OCI-LY1 (cell line): Measurements from ENCODE around the gene TTC23.

Experiments used
- H2AFZ ChIP-seq: fragments of 200-600 bp; sonication (generic), shearing (Covaris generic); 2 replicates; pipeline ENCODE4 v1.6.0; 2014; ENCODE audit warnings: antibody characterized with exemption, mild to moderate bottlenecking, low read length
- H3F3A ChIP-seq: fragments of 200-600 bp; sonication (generic), shearing (Covaris generic); 2 replicates; pipeline ENCODE4 v1.6.0; 2014; ENCODE audit warnings: mild to moderate bottlenecking, antibody characterized with exemption, low read length, moderate library complexity; ENCODE audit not compliant: insufficient read depth
- H3K27ac ChIP-seq: fragments of 200-600 bp; sonication (generic); 2 replicates; pipeline ENCODE4 v1.5.1; 2014; ENCODE audit warnings: low read length, mixed run types, mild to moderate bottlenecking, low read depth; ENCODE audit not compliant: poor library complexity, severe bottlenecking
- H3K27me3 ChIP-seq: fragments of 200-600 bp; sonication (generic); 2 replicates; pipeline ENCODE4 v1.6.0; 2014; ENCODE audit warnings: antibody characterized with exemption, mild to moderate bottlenecking, low read length, moderate library complexity; ENCODE audit not compliant: insufficient read depth
- H3K36me3 ChIP-seq: fragments of 200-600 bp; sonication (generic); 2 replicates; pipeline ENCODE4 v1.6.1; 2014; ENCODE audit warnings: mild to moderate bottlenecking, antibody characterized with exemption, low read length, moderate library complexity, mixed read lengths; ENCODE audit not compliant: insufficient read depth
- H3K4me1 ChIP-seq: fragments of 200-600 bp; sonication (generic); 2 replicates; pipeline ENCODE4 v1.5.1; 2014; ENCODE audit warnings: mild to moderate bottlenecking, low read length, moderate library complexity; ENCODE audit not compliant: insufficient read depth, severe bottlenecking
- H3K4me2 ChIP-seq: fragments of 200-600 bp; sonication (generic), shearing (Covaris generic); 2 replicates; pipeline ENCODE4 v1.6.1; 2014; ENCODE audit warnings: low read length
- H3K4me3 ChIP-seq: fragments of 200-600 bp; sonication (generic); 2 replicates; pipeline ENCODE4 v1.5.1; 2014; ENCODE audit warnings: low read length, low read depth, mild to moderate bottlenecking, mixed read lengths; ENCODE audit not compliant: poor library complexity, severe bottlenecking
- H3K79me2 ChIP-seq: fragments of 200-600 bp; shearing (Covaris generic); 2 replicates; pipeline ENCODE4 v1.6.1; 2016; ENCODE audit warnings: mixed run types, low read length, mixed read lengths; ENCODE audit not compliant: insufficient read depth
- H3K9ac ChIP-seq: fragments of 200-600 bp; sonication (generic), shearing (Covaris generic); 2 replicates; pipeline ENCODE4 v1.6.1; 2014; ENCODE audit warnings: mild to moderate bottlenecking, low read length, mixed read lengths
- H3K9me2 ChIP-seq: fragments of 200-600 bp; sonication (generic), shearing (Covaris generic); 2 replicates; pipeline ENCODE4 v1.6.1; 2014; ENCODE audit warnings: low read depth, mild to moderate bottlenecking, low read length, mixed read lengths
- H3K9me3 ChIP-seq: fragments of 200-600 bp; shearing (Covaris generic); 2 replicates; pipeline ENCODE4 v1.6.1; 2014; ENCODE audit warnings: low read length, mixed read lengths
- H4K20me1 ChIP-seq: fragments of 200-600 bp; sonication (generic), shearing (Covaris generic); 2 replicates; pipeline ENCODE4 v1.6.0; 2016; ENCODE audit warnings: mild to moderate bottlenecking, low read length; ENCODE audit not compliant: insufficient read depth
- CTCF ChIP-seq: fragments of 200-600 bp; sonication (generic), shearing (Covaris generic); IDR thresholded peaks from 2 replicates; pipeline ENCODE4 v1.5.1; 2017; ENCODE audit warnings: mild to moderate bottlenecking, antibody characterized with exemption, low read length, moderate library complexity, mixed read lengths
- EZH2 ChIP-seq: fragments of 200-600 bp; sonication (generic), shearing (Covaris generic); IDR thresholded peaks from 2 replicates; pipeline ENCODE4 v1.8.0; 2017; ENCODE audit warnings: borderline replicate concordance, mixed run types, mild to moderate bottlenecking, antibody characterized with exemption, low read length, moderate library complexity, mixed read lengths

Gene TTC23

DNA sequence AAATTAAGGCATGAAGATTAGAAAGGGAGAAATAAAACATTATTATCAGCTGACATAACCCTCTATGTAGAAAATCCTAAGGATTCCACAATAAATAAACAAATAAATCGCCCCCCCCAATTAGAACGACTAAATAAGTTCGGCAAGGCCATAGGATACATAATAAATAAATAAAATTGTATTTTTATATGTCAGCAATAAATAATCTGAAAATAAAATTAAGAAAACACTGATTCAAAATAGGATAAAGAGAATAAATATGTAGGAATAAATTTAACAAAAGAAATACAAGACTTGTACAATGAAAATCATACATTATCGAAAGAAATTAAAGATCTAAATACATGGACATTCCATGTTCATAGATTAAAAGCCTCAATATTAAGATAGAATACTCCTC is 5.1 kb downstream of the TTC23 start:
- no peak overlapping the region for H2AFZ ChIP-seq
- no peak for TF ChIP-seq CTCF
- no peak for TF ChIP-seq EZH2
- no peaks in the 10 kb centered on the region for H3K9me3 ChIP-seq
- no peaks in the 10 kb centered on the region for H3K79me2 ChIP-seq
- no peaks in the 10 kb centered on the region for H3K36me3 ChIP-seq
- no peaks in the 10 kb centered on the region for H4K20me1 ChIP-seq
- no peaks in the 10 kb centered on the region for H3K4me1 ChIP-seq
- no peaks in the 10 kb centered on the region for H3F3A ChIP-seq
- H3K4me2 ChIP-seq: no peak overlapping the region
- H3K27ac ChIP-seq: no peak overlapping the region
- H3K27me3 ChIP-seq: no peaks in the 10 kb centered on the region
- H3K9me2 ChIP-seq: no peaks in the 10 kb centered on the region
- no peak overlapping the region for H3K9ac ChIP-seq
- no peak overlapping the region for H3K4me3 ChIP-seq

GRCh38 chr15:99241752-99242151 is 7.6 kb downstream of the TTC23 start:
- no peaks in the 10 kb centered on the region for H4K20me1 ChIP-seq
- no peak for TF ChIP-seq CTCF
- TF ChIP-seq EZH2: no peak
- H3F3A ChIP-seq: no peaks in the 10 kb centered on the region
- H3K27me3 ChIP-seq: no peaks in the 10 kb centered on the region; the same call in 1 of the 2 replicates
- no peaks in the 10 kb centered on the region for H3K79me2 ChIP-seq
- H3K9ac ChIP-seq: no peak overlapping the region
- no peaks in the 10 kb centered on the region for H3K36me3 ChIP-seq
- H3K9me3 ChIP-seq: no peaks in the 10 kb centered on the region
- no peak overlapping the region for H3K27ac ChIP-seq
- no peaks in the 10 kb centered on the region for H3K4me1 ChIP-seq
- H2AFZ ChIP-seq: no peak overlapping the region
- H3K4me3 ChIP-seq: no peak overlapping the region
- H3K4me2 ChIP-seq: no peak overlapping the region
- no peaks in the 10 kb centered on the region for H3K9me2 ChIP-seq

DNA sequence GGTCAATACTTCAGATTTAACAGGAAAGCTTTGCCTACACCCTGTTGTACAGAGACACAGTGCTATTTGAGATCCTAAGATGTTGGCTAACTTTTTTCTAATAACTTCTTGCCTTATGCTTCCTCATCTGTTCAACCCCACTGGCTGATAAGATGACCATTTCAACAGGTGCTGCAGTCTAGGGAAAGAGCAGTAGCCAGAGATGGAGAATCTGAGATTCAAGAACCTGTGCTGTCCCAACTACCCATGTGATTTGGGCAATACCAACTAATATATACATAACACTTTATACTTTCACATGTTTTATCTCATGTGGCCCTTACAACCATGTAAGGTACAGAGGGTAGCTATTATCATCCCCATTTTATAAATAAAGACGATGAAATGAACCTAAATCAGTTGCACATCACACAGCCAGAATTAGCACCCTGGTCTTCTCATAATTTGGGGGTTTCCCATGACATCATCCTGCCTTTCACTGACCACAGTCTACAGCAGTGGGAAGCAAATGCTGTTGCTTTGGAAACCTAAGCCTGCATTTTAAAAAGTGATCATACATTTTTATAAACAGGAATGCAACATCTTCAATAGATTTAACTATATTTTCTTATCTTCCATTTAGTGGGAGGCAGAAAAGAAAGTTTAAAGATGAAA is 9.7 kb downstream of the TTC23 start:
- H2AFZ ChIP-seq: no peak overlapping the region
- H4K20me1 ChIP-seq: no peaks in the 10 kb centered on the region
- H3K9me3 ChIP-seq: no peaks in the 10 kb centered on the region
- H3K9me2 ChIP-seq: no peaks in the 10 kb centered on the region
- H3K9ac ChIP-seq: no peak overlapping the region
- H3K36me3 ChIP-seq: no peaks in the 10 kb centered on the region
- no peaks in the 10 kb centered on the region for H3K79me2 ChIP-seq
- no peak for TF ChIP-seq EZH2
- no peak for TF ChIP-seq CTCF
- H3F3A ChIP-seq: no peaks in the 10 kb centered on the region
- no peak overlapping the region for H3K27ac ChIP-seq
- H3K27me3 ChIP-seq: no peaks in the 10 kb centered on the region; the same call in 1 of the 2 replicates
- H3K4me3 ChIP-seq: no peak overlapping the region
- H3K4me2 ChIP-seq: no peak overlapping the region
- H3K4me1 ChIP-seq: no peaks in the 10 kb centered on the region
